SK-N-MC (cell line): ENCODE results near the gene LCA5.

Experiments
- FOXP2 ChIP-seq: optimal IDR thresholded peaks from 2 replicates; pipeline ENCODE3; 2011; ENCODE audit warnings: mild to moderate bottlenecking, moderate library complexity; ENCODE audit not compliant: insufficient read depth; ENCODE audit errors: extremely low read length, control extremely low read depth
- POLR2AphosphoS5 ChIP-seq: IDR thresholded peaks from 2 replicates; pipeline ENCODE4 v1.6.1; 2012; ENCODE audit warnings: mild to moderate bottlenecking, low read depth, low read length, borderline replicate concordance

GRCh38 chr6:79498842-79499241, 38.4 kb downstream of the LCA5 start:
- TF ChIP-seq POLR2AphosphoS5 (no peak), FOXP2 (no peak)
